Stimulated activated CD4-positive, alpha-beta T cell treated with anti-CD3 and anti-CD28 coated beads, Interleukin-4, amount 100 ng/mL, for 4 hours (primary cell): Measurements from ENCODE around the gene R3HDM4.
"Not testable (repeated sequence)": the region's sequence is repeated elsewhere in the genome, so short reads cannot be mapped to it uniquely, and the experiment has no call there.

Source experiments
- DNase-seq, 2 experiments: peaks; one replicate each; pipeline ENCODE4 v3.0.0-alpha.2; 2020

R3HDM4 gene

GRCh38 chr19:913080-913748, at the start of gene R3HDM4:
Gene R3HDM4 (minus strand): TSS chr19:913219. CDS start chr19:913157, 62 bp downstream.
- DNase-seq = peak; percentile 83 to 88

DNA sequence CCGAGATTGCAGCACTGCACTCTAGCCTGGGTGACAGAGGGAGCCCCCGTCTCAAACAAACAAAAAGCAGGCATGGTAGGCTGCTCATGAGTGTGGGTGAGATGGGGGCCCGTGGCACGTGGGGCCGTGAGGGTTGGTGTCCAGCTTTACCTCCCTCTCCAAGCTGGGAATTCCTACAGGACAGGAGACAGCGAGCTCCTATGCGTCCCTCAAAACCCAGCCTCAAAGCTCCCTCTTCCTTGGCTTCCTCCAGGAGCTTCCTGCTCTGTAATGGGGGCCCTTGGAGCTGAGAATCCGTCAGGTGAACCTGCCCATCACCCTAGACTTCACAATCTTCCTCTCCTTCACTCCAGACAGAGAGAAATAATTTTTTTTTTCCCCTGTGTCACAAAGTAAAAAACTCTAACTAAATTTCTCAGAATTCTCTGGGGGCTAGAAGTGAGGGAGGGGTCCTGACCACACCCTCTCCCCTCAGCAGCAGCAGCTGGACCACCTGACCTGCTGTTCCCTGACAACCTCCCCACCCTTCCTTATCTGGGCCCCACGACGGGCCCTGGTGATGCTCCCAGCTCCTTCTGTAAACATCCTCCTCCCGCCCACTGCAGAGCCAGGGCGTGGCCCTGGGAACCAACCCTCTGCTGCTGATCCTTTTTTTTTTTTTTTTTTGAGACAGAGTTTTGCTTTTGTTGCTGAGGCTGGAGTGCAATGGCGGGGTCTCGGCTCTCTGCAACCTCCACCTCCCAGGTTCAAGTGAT, 49.0 kb upstream of the R3HDM4 start:
- DNase-seq = no peak

DNA sequence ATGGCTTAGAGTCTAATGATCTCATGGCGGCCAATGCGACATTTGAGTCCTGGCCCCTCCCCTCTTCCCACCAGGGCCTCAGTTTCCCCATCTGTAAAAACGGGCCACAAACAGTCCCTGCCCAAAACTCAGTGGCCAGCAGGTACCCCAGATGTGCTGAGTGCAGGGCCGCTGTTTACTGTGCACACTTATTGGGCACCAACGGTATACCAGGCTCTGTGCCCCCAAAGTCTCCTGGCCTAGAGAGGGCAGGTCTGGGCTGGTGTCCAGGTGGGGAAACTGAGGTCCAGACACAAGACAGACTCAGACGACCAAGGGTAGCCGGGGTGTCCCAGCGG, 47.6 kb upstream of the R3HDM4 start:
- DNase-seq = no peak

GRCh38 chr19:960020-960419, 47.0 kb upstream of the R3HDM4 start:
- DNase-seq = no peak

DNA sequence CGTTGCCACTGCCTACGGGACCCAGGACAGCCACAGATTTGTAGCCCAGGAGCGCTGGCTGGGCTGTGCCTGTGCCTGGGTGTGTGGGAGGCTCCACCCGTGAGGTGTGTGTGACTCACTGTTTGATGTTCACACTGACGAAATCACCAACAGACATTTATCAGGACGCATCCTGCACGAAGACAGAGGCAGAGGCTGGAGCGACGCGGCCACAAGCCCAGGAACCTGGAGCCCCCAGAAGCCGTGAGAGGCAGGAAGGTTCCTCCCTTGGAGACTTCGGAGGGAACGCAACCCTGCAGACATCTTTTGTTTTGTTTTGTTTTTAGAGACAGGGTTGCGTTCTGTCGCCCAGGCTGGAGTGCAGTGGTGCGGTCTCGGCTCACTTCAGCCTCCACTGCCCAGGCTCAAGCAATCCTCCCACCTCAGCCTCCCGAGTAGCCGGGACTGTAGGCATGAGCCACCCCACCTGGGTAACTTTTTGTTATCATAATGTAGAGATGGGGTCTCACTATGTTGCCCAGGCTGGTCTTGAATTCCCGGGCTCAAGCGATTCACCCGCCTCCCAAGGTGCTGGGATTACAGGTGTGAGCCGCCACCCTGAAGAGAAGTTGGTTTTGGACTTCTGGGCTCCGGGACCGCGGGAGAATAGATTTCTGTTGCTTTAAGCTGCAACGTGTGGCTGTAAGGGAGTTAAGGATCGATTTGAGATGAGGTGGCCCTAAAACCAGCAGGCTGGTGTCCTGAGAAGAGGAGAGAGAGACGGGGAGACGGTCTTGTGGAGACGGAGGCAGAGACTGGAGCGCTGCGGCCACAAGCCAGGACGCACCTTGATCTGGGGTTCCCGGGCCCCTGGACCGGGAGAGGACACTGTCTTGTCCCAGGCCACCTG, 46.2 kb upstream of the R3HDM4 start:
- DNase-seq = peak; percentile 39 to 65

- not testable (repeated sequence) for DNase-seq
These were observed 44.6 kb upstream of the R3HDM4 start for GRCh38 chr19:957578-957977.

DNA sequence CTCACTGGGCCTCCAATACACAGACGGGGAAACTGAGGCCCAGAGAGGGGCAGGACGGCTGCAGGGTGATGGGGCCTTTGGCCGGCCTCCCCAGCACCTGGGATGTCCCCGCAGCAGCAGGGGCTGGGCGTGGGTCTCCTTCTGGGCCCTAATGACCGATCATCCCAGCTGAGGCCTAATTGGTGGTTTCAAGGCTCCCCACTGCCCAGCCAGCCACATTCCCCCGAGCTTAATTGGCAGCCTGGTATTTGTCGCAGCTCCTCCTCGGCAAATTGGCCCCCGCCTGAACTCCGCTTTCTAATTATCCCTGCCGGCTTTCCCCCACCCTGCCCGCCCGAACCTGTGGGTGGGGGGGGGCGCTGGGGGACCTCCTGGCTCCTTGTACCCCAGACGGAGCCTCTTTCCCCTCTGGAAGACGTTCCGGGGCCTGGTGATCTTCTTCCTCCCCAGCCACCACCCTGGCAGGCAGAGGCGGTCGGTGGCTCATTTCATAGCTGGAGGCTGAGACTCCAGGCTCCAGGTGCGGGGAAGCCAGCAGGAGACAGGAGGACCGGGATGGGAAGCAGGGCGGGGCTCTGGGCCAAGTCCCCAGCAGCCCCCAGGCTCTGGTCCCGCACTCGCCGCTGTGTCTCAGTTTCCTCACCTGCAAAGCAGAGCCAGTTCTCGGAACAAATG, 43.9 kb upstream of the R3HDM4 start:
- no peak for DNase-seq

GRCh38 chr19:955803-956765, 43.1 kb upstream of the R3HDM4 start:
- DNase-seq = no peak

DNA sequence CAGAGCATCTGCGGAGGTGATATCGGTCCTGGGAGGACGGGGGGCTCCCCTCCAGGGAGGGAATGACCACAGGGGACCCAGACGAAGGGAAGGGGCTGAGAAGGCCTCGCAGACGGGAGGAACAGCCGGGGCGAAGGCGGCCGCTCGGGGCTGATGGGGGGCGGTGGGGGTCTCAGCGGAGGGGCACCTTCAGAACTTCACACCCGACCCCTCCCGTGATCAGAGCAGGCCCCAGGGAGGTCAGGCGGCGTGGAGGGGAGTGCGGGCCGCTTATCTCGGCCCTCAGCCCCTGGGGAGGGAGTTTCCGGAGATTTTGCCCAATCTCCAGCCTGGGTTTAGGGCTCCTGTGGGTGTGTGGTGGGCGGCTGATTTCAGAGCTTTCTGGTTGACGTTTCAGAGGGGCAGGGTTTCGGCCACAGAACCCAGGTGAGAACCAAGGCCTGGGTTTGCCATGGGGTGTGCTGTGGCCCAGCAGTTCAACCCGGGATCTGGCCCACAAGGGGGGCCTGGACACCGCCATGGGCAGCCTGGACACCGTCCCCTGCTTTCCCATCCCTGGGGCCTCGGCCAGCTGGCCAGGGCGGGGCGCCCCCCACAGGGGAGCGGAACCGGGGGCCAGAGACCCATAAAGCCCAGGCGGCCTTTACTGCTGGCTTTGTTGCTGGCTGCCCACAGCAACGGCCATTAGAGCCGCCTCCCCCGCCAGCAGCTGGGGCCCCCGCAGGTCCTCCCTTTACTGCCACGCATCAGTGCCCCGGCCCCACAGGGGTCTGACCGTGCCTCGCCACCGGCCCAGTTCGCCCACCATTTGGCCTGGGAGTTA, 41.9 kb upstream of the R3HDM4 start:
- no peak for DNase-seq

- no peak for DNase-seq
These were observed 41.3 kb upstream of the R3HDM4 start for GRCh38 chr19:954272-954671.

- no peak for DNase-seq
These were observed 40.6 kb upstream of the R3HDM4 start for GRCh38 chr19:953445-954271.

DNA sequence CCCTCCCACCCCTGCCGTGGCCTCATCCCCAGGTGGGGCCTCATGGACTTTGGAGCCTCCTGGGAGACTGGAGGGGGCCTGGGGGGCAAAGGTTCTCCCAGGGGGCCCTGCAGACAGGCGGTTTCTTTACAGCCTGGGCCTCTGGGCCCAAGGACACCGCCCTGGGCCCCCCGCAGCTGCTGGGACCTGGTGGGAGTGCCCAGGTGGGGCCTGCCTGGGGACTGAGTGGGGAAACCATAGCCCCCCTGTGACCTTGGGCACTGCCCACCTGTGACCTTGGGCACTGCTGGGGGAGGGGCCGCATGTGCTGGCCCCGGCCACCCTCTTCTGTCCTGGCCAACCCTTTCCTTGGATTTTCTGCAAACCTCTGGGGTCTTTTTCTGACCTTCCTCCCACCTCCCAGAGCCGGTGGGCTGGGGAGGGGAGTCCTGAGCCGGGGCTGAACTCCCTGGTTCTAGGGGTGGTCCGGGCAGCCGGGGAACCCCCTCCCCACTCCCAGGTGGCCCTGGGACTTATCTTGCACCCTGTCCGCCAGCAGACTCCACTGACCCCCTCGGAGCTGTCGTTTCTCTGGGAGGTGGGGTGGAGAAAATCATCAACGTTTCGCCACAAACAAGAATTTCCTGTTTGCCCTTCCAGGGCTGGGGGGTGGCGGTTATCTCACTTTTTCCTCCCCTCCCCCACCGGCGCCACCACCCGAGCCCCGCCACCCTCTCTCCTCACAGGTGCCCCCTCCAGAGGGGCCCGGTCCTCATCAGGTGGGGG, 39.8 kb upstream of the R3HDM4 start:
- DNase-seq = no peak

DNA sequence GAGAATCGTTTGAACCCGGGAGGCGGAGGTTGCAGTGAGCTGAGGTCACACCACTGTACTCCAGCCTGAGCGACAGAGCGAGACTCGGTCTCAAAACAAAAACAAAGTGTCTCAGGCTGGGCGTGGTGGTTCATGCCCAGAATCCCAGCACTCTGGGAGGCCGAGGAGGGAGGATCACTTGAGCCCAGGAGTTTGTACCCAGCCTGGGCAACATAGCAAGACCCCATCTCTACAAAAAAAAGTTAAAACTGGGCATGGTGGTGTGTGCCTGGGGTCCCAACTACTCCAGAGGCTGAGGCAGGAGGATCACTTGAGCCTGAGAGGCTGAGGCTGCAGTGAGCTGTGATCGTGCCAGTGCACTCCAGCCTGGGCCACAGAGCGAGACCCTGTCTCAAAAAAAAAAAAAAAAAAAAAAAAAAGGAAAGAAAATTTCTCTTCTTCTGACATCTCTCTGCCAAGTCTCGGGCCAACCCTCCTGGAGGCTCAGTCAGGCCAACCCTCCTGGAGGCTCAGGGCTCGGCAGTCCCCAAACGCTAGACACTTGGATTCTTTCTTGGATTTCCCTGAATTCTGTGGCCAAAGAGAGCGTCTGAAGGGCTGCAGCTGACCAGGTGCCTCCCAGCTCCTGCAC, 39.1 kb upstream of the R3HDM4 start:
- DNase-seq = no peak

DNA sequence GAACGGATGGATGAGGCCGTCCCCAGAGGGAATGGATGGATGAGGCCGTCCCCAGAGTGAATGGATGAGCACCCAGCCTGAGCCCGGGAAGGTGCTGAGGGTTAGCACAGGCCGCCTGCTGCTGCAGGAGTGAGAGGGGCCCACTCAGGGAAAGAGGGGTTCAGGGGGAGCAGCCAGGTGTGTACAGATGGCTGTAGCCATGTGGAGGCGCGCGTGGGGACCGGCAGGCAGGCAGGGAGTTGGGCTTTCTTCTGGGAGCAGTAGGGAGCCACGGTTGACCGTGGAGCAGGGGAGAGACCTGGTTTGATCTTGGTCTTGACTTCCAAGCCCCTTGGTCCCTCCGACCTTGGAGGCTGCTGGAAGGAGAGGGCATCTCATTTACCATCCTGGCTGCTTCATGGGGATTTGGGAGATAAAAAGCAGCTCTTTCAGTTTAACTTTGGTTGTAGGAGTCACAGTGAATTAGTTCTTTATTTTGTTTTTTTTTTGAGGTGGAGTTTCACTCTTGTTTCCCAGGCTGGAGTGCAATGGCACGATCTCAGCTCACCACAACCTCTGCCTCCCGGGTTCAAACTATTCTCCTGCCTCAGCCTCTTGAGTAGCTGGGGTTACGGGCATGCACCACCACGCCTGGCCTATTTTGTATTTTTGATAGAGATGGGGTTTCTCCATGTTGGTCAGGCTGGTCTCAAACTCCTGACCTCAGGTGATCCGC, 37.5 kb upstream of the R3HDM4 start:
- DNase-seq = no peak

- DNase-seq = no peak
These were observed 36.0 kb upstream of the R3HDM4 start for GRCh38 chr19:948842-949496.

- DNase-seq = no peak
These were observed 34.9 kb upstream of the R3HDM4 start for GRCh38 chr19:947707-948539.
